Natural killer cell (primary cell): ENCODE measurements around the gene CHST11. TPM values are rescaled to one million over a fixed set of nuclear protein-coding genes. Genes with fewer than 3 reads are reported as not detected.
A peak's percentile ranks its signal among the peaks of the same experiment; 100 is the strongest.

Experiments
- ATAC-seq, 3 donors: fragments of 150-1000 bp in 2 of 3; fragments of 200-7000 bp in 1 of 3; cut with Tn5 transposase; 1 replicate in 1 of 3; 2 replicates in 2 of 3; pipeline ENCODE4 v1.10.0; 2021; ENCODE audit warnings: mild to moderate bottlenecking in 2 of 3, moderate library complexity in 2 of 3
- DNase-seq, 2 donors: peaks; one replicate each; pipeline versions ENCODE4 v3.0.0 to v3.0.0-alpha.2; 2013 to 2021; ENCODE audit warnings: mixed read lengths in 1 of 2
- H3K27ac ChIP-seq: one replicate; pipeline ENCODE4 v1.5.1; 2013; ENCODE audit warnings: mild to moderate bottlenecking, low read length
- H3K27me3 ChIP-seq: one replicate; pipeline ENCODE4 v1.6.1; 2013; ENCODE audit warnings: low read length; ENCODE audit not compliant: control insufficient read depth, insufficient read depth
- H3K36me3 ChIP-seq: one replicate; pipeline ENCODE4 v1.6.1; 2013; ENCODE audit warnings: low read length; ENCODE audit not compliant: control insufficient read depth, insufficient read depth
- H3K4me1 ChIP-seq: one replicate; pipeline ENCODE4 v1.6.1; 2013; ENCODE audit warnings: low read length; ENCODE audit not compliant: control insufficient read depth, insufficient read depth
- H3K4me3 ChIP-seq: one replicate; pipeline ENCODE4 v1.5.1; 2013; ENCODE audit warnings: low read length
- H3K9me3 ChIP-seq: one replicate; pipeline ENCODE4 v1.6.1; 2013; ENCODE audit warnings: low read length; ENCODE audit not compliant: control insufficient read depth, insufficient read depth
- H3K27ac Mint-ChIP-seq, 2 donors: one replicate each; pipeline ENCODE4 v1.8.0; 2022; ENCODE audit warnings: mild to moderate bottlenecking in 2 of 2, mixed read lengths in 2 of 2, moderate library complexity in 1 of 2
- H3K27me3 Mint-ChIP-seq, 2 donors: one replicate each; pipeline ENCODE4 v1.8.0; 2022; ENCODE audit warnings: low read depth in 2 of 2, mixed read lengths in 2 of 2
- H3K36me3 Mint-ChIP-seq: one replicate; pipeline ENCODE4 v1.8.0; 2022; ENCODE audit warnings: mixed read lengths
- H3K4me1 Mint-ChIP-seq, 2 donors: one replicate each; pipeline ENCODE4 v1.8.0; 2022; ENCODE audit warnings: mixed read lengths in 2 of 2
- H3K4me3 Mint-ChIP-seq: one replicate; pipeline ENCODE4 v1.8.0; 2022; ENCODE audit warnings: mild to moderate bottlenecking, moderate library complexity, mixed read lengths
- H3K9me3 Mint-ChIP-seq, 2 donors: one replicate each; pipeline ENCODE4 v1.8.0; 2022; ENCODE audit warnings: mixed read lengths in 2 of 2
- WGBS: methylation state at CpG from one replicate; pipeline ENCODE4 v1.1.7; 2013; ENCODE audit warnings: missing lambda C conversion rate; ENCODE audit not compliant: insufficient coverage; 5-methylcytosine and 5-hydroxymethylcytosine counted together
- intact Hi-C: fragments of 100-400 bp; cut with micrococcal nuclease; formaldehyde crosslinking; loops from one replicate; pipeline ENCODE4 v1.14.2; 2022
- total RNA-seq, 4 donors: library from RNA; stranded (reverse); fragments of 120-200 nt in 1 of 4; gene quantifications; one replicate each; pipeline versions ENCODE4 v1.2.3 to v1.2.4, GENCODE V29; 2013 to 2022
- TF ChIP-seq, protein P1 (sequence below): fragments of 200-600 bp; IDR thresholded peaks from one replicate; pipeline ENCODE4 v1.8.0; 2022; ENCODE audit warnings: antibody characterized with exemption

The CHST11 gene
- total RNA-seq, 3 donors from 2014 or later (not counting 1 experiment from before 2014, with no cell fraction given): 85.3 to 118 (median 96.1) TPM

DNA sequence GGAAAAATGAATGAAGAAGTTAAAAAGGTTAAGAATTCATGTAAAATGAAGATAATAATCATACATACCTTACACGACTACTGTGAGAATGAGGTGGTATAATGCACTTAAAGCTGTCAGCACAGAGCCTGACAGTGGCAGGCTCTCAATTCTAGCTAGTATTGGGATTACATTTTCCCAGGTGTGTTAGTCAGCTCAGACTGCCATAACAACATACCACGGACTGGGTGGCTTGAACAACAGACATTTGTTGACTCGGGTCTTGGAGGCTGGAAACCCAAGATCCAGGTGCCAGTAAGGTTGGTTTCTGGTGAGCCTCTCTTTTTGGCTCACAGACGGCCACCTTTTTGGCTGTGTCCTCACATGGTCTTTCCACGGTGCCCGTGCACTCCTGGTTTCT is 167.8 kb downstream of the CHST11 start:
- H3K27ac ChIP-seq: no peak overlapping the region
- 97% methylated on average over 5 of the region's 6 CpGs for WGBS
- H3K4me3 ChIP-seq: no peak overlapping the region
- ATAC-seq (no peak), DNase-seq (no peak)
- no peaks in the 10 kb centered on the region for H3K9me3 ChIP-seq
- Mint-ChIP-seq H3K4me3 (no peak overlapping the region), H3K36me3 (no peaks in the 10 kb centered on the region), H3K27ac (peak overlapping the region; percentile 37 to 57), H3K27me3 (no peaks in the 10 kb centered on the region), H3K4me1 (peaks cover 88 to 89% of the 10 kb centered on the region in 2 donors), H3K9me3 (no peaks in the 10 kb centered on the region)
- peaks cover 3% of the 10 kb centered on the region for H3K4me1 ChIP-seq
- H3K36me3 ChIP-seq: peaks cover 7% of the 10 kb centered on the region
- intact Hi-C loops: no loop called here
- TF ChIP-seq, protein P1, sequence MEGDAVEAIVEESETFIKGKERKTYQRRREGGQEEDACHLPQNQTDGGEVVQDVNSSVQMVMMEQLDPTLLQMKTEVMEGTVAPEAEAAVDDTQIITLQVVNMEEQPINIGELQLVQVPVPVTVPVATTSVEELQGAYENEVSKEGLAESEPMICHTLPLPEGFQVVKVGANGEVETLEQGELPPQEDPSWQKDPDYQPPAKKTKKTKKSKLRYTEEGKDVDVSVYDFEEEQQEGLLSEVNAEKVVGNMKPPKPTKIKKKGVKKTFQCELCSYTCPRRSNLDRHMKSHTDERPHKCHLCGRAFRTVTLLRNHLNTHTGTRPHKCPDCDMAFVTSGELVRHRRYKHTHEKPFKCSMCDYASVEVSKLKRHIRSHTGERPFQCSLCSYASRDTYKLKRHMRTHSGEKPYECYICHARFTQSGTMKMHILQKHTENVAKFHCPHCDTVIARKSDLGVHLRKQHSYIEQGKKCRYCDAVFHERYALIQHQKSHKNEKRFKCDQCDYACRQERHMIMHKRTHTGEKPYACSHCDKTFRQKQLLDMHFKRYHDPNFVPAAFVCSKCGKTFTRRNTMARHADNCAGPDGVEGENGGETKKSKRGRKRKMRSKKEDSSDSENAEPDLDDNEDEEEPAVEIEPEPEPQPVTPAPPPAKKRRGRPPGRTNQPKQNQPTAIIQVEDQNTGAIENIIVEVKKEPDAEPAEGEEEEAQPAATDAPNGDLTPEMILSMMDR: no peak
- no peaks in the 10 kb centered on the region for H3K27me3 ChIP-seq

DNA sequence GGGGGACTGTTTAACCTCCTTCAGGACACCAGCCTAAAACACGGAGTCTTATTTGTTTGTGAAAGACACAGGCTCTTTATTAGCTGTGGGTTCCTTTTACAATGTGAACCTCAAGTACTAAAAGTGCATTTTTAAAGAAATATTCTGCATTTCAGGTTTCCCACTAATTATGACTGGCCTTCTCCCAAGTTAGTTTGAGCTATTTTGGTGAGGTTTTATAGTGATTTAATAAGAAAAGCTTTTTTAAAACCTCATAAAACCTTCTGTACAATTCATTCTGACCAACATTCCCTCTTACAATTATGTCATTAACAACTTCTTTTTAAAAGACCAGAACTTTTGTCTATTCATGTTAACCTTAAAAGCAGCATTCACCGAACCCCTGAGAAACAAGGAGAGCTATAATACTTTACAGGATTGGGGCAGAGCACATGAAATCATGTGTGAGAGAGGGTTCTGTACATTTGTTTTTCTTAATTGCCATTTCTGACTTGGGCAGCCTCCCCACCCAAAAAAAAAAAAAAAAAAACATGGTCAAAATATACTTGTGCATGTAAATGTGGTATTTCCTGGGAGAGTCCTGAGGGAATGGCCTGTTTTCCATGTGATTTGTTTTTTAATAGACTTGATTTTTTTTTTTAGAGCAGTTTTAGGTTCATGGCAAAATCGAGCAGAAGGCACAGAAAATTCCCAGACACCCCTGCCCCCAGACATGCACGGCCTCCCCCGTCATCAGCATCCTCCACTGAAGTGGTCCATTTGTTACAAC is 169.5 kb downstream of the CHST11 start:
- Histone ChIP-seq H3K27ac (no peak overlapping the region), H3K4me3 (no peak overlapping the region), H3K36me3 (peaks cover 7% of the 10 kb centered on the region), H3K4me1 (peaks cover 3% of the 10 kb centered on the region), H3K27me3 (no peaks in the 10 kb centered on the region), H3K9me3 (no peaks in the 10 kb centered on the region)
- Mint-ChIP-seq H3K9me3 (no peaks in the 10 kb centered on the region), H3K27me3 (no peaks in the 10 kb centered on the region), H3K4me3 (no peak overlapping the region), H3K4me1 (peaks cover 84 to 88% of the 10 kb centered on the region in 2 donors), H3K36me3 (no peaks in the 10 kb centered on the region), H3K27ac (peak overlapping the region; percentile 37 to 57)
- DNase-seq (no peak), ATAC-seq (no peak)
- WGBS: 96% methylated on average over 4 of the region's 5 CpGs
- intact Hi-C loops: no loop called here
- TF ChIP-seq, protein P1: no peak

DNA sequence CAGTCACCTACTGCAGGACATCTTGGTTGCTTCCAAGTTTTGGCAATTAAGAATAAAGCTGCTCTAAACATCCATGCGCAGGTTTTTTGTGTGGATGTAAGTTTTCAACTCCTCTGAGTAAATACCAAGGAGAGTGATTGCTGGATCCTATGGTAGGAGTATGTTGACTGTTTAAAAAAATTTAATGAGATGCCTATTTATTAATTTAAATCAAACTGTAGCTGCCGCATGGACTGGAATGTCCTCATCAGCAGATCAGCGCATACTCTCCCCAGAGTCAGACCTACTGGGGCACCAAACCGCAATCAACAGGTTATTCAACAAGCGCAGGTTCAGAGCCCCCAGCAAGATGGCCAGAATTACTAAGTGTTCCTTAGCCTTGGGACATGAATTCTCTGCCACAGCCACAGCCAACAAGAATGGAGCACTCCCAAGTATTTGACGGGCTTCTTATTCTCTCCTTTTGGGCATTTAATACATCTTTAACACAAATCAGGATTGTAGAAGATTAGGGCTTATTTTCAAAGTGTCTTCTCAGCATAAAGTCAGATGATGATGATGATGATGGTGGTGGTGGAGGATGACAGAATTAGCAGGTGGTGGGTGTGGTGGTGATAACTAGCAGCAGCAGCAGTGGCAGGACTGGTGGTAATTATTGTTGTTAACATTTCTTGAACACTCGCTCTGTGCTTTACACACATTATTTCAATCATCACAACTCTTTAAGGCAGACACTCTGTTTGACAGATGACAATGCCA is 170.7 kb downstream of the CHST11 start:
- TF ChIP-seq, protein P1: no peak
- Histone ChIP-seq H3K27ac (no peak overlapping the region), H3K4me1 (peaks cover 6% of the 10 kb centered on the region), H3K27me3 (no peaks in the 10 kb centered on the region), H3K9me3 (no peaks in the 10 kb centered on the region), H3K36me3 (peaks cover 7% of the 10 kb centered on the region), H3K4me3 (no peak overlapping the region)
- DNase-seq: no peak
- Mint-ChIP-seq H3K4me3 (no peak overlapping the region), H3K4me1 (peaks cover 89 to 92% of the 10 kb centered on the region in 2 donors), H3K27ac (peak overlapping the region; percentile 53 to 69), H3K27me3 (no peaks in the 10 kb centered on the region), H3K36me3 (no peaks in the 10 kb centered on the region), H3K9me3 (no peaks in the 10 kb centered on the region)
- intact Hi-C loops: no loop called here
- no peak for ATAC-seq
- 80% methylated on average over 6 of the region's 7 CpGs for WGBS
